A172 (cell line): ENCODE results near the gene SMIM22. TPM values are rescaled to one million over a fixed set of nuclear protein-coding genes. Genes with fewer than 3 reads are reported as not detected.
A peak's percentile ranks its signal among the peaks of the same experiment; 100 is the strongest.

ENCODE experiments used
- DNase-seq: peaks from one replicate; pipeline ENCODE4 v3.0.0-alpha.2; 2015; ENCODE audit warnings: low spot score
- total RNA-seq: library from RNA; depleted of rRNA; stranded (reverse); fragments of >200 nt; shearing (Covaris generic); gene quantifications from 2 replicates; pipeline ENCODE4 v1.2.3, GENCODE V29; 2014

SMIM22 gene
- total RNA-seq, 1 experiment from 2014 or later: not detected

- DNase-seq: no peak
These were observed 831 bp downstream of the SMIM22 start for GRCh38 chr16:4795828-4796572.

- DNase-seq: no peak
These were observed 2.0 kb downstream of the SMIM22 start for GRCh38 chr16:4796982-4797804.

- no peak for DNase-seq
These were observed 2.7 kb downstream of the SMIM22 start for GRCh38 chr16:4797805-4798252.

GRCh38 chr16:4798456-4798855 is 3.3 kb downstream of the SMIM22 start:
- DNase-seq: no peak

- no peak for DNase-seq
These were observed 4.1 kb downstream of the SMIM22 start for GRCh38 chr16:4799171-4799855.

- no peak for DNase-seq
These were observed 5.3 kb downstream of the SMIM22 start for GRCh38 chr16:4800290-4801041.

GRCh38 chr16:4801051-4801961 is 6.1 kb downstream of the SMIM22 start:
- DNase-seq: no peak

GRCh38 chr16:4801962-4802658 is 6.9 kb downstream of the SMIM22 start, which contains the start of gene ROGDI:
Gene ROGDI, minus strand, starts transcription at chr16:4802633. Its CDS starts 62 bp downstream, at chr16:4802571.
- DNase-seq: peak; percentile 52

- peak; percentile 92 for DNase-seq
These were observed 7.6 kb downstream of the SMIM22 start for GRCh38 chr16:4802659-4803287.

- no peak for DNase-seq
These were observed 8.3 kb downstream of the SMIM22 start for GRCh38 chr16:4803401-4803844.

GRCh38 chr16:4803898-4804762 is 9.0 kb downstream of the SMIM22 start:
- no peak for DNase-seq

- no peak for DNase-seq
These were observed 10.1 kb downstream of the SMIM22 start for GRCh38 chr16:4805231-4805630.

GRCh38 chr16:4806280-4806679 is 11.1 kb downstream of the SMIM22 start:
- DNase-seq: no peak

- DNase-seq: no peak
These were observed 16.1 kb downstream of the SMIM22 start for GRCh38 chr16:4811242-4811641.

GRCh38 chr16:4811773-4812172 is 16.6 kb downstream of the SMIM22 start:
- DNase-seq: no peak

GRCh38 chr16:4813251-4814003 is 18.3 kb downstream of the SMIM22 start:
- DNase-seq: no peak

- DNase-seq: no peak
These were observed 18.9 kb downstream of the SMIM22 start for GRCh38 chr16:4814046-4814445.
